Measurements from ENCODE around the gene FLCN.

The FLCN gene

DNA sequence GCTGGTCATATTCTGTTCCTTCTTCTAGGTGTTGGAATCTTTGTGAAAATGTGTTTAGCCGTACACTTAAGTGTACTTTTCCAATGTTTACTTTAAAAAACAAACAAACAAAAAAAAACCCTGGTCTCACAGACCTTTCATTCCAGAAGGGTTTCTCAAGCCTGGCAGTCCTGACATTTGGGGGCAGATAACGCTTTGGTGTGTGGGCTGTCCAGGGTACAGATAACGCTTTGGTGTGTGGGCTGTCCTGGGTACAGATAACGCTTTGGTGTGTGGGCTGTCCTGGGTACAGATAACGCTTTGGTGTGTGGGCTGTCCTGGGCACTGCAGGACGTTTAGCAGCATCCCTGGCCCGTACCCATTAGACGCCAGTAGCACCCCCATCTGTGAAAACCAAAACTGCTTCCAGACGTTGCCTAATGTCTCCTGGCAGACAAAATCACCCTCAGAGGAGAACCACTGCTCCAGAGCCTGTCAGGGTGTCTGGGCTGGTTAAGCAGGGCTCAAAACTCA is 15.2 kb upstream of the FLCN start:
- no peak overlapping the region for H3K4me2 ChIP-seq (ENCODE audit: low read depth, low read length, poor library complexity, severe bottlenecking)
- H3K36me3 ChIP-seq (ENCODE audit: low read length), result peaks cover 27% of the 10 kb centered on the region; the same call in 1 of the 2 replicates
- TF ChIP-seq, protein P1, sequence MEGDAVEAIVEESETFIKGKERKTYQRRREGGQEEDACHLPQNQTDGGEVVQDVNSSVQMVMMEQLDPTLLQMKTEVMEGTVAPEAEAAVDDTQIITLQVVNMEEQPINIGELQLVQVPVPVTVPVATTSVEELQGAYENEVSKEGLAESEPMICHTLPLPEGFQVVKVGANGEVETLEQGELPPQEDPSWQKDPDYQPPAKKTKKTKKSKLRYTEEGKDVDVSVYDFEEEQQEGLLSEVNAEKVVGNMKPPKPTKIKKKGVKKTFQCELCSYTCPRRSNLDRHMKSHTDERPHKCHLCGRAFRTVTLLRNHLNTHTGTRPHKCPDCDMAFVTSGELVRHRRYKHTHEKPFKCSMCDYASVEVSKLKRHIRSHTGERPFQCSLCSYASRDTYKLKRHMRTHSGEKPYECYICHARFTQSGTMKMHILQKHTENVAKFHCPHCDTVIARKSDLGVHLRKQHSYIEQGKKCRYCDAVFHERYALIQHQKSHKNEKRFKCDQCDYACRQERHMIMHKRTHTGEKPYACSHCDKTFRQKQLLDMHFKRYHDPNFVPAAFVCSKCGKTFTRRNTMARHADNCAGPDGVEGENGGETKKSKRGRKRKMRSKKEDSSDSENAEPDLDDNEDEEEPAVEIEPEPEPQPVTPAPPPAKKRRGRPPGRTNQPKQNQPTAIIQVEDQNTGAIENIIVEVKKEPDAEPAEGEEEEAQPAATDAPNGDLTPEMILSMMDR (IDR thresholded peaks at IDR 0.05; ENCODE audit: insufficient read depth, low read length, poor library complexity, severe bottlenecking), result no peak
- no peak for TF ChIP-seq EZH2phosphoT487 (conservative IDR thresholded peaks at IDR 0.05; ENCODE audit: low read length)
- H3K79me2 ChIP-seq (ENCODE audit: insufficient read depth, low read length), result no peaks in the 10 kb centered on the region
- H3K9me2 ChIP-seq (replicated peaks; ENCODE audit: insufficient read depth, low read length), result no peaks in the 10 kb centered on the region
- H3K27me3 ChIP-seq (ENCODE audit: low read length), result no peaks in the 10 kb centered on the region
- H2AFZ ChIP-seq (ENCODE audit: low read depth, low read length, severe bottlenecking), result no peak overlapping the region
- no peaks in the 10 kb centered on the region for H3K9me3 ChIP-seq (ENCODE audit: insufficient read depth, low read length)
- H3K27ac ChIP-seq (ENCODE audit: low read depth, low read length), result no peak overlapping the region
- no peaks in the 10 kb centered on the region for H4K20me1 ChIP-seq (ENCODE audit: low read depth, low read length)
- peaks cover 5% of the 10 kb centered on the region; the same call in 1 of the 2 replicates for H3F3A ChIP-seq (ENCODE audit: insufficient read depth)
- H3K9ac ChIP-seq (ENCODE audit: low read length), result no peak overlapping the region
- no peak overlapping the region for H3K4me3 ChIP-seq (ENCODE audit: insufficient read depth, low read length, poor library complexity, severe bottlenecking)

DNA sequence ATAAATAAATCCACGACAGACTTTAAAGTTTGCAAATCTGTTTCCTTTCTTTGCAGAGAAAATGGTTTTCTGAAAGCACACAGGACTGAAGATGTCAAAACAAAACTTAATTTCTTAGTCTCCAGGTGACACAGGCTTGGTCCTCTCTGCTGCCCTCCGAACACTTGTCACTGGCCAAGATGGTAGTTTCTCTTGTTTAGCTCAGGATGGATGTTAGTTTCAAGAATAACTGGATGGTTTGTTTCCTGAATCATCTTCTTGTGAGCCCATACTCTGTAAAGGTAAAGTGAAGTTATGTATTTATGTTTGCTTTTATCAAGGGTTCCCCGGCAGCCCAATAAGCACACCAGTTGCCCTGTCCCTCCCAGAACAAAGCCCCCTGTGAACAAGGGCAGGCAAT is 9.9 kb upstream of the FLCN start:
- Histone ChIP-seq H3F3A (ENCODE audit: insufficient read depth) (peaks cover 26% of the 10 kb centered on the region; the same call in 1 of the 2 replicates), H2AFZ (ENCODE audit: low read depth, low read length, severe bottlenecking) (no peak overlapping the region), H3K27ac (ENCODE audit: low read depth, low read length) (no peak overlapping the region), H4K20me1 (ENCODE audit: low read depth, low read length) (no peaks in the 10 kb centered on the region), H3K27me3 (ENCODE audit: low read length) (no peaks in the 10 kb centered on the region), H3K9me2 (replicated peaks; ENCODE audit: insufficient read depth, low read length) (no peaks in the 10 kb centered on the region), H3K79me2 (ENCODE audit: insufficient read depth, low read length) (no peaks in the 10 kb centered on the region), H3K9me3 (ENCODE audit: insufficient read depth, low read length) (no peaks in the 10 kb centered on the region), H3K4me2 (ENCODE audit: low read depth, low read length, poor library complexity, severe bottlenecking) (no peak overlapping the region), H3K9ac (ENCODE audit: low read length) (no peak overlapping the region), H3K4me3 (ENCODE audit: insufficient read depth, low read length, poor library complexity, severe bottlenecking) (no peak overlapping the region), H3K36me3 (ENCODE audit: low read length) (peaks cover 19% of the 10 kb centered on the region)
- TF ChIP-seq, protein P1 (IDR thresholded peaks at IDR 0.05; ENCODE audit: insufficient read depth, low read length, poor library complexity, severe bottlenecking), result no peak
- TF ChIP-seq EZH2phosphoT487 (conservative IDR thresholded peaks at IDR 0.05; ENCODE audit: low read length), result no peak

DNA sequence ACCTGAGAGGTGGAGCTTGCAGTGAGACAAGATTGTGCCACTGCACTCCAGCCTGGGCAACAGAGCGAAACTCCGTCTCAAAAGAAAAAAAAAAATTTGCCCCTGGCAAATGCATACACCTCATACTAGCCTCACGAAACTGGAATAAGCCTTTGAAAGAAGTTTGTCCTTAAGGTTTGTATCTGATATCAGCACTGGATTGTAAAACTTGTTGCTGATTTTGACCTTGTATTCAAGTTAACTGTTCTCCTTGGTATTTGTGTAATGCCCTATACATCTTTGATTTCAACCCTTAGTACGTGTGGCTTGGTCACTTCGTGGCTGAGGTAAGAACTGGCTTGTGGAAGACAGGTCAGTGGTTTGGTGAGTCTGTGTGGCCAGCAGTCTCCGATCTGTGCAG is 6.2 kb upstream of the FLCN start:
- TF ChIP-seq EZH2phosphoT487 (conservative IDR thresholded peaks at IDR 0.05; ENCODE audit: low read length), result no peak
- TF ChIP-seq, protein P1 (IDR thresholded peaks at IDR 0.05; ENCODE audit: insufficient read depth, low read length, poor library complexity, severe bottlenecking), result no peak
- Histone ChIP-seq H3K27ac (ENCODE audit: low read depth, low read length) (no peak overlapping the region), H3K4me2 (ENCODE audit: low read depth, low read length, poor library complexity, severe bottlenecking) (no peak overlapping the region), H3K36me3 (ENCODE audit: low read length) (peaks cover 11% of the 10 kb centered on the region), H3K9ac (ENCODE audit: low read length) (no peak overlapping the region), H3K9me2 (replicated peaks; ENCODE audit: insufficient read depth, low read length) (no peaks in the 10 kb centered on the region), H2AFZ (ENCODE audit: low read depth, low read length, severe bottlenecking) (no peak overlapping the region), H3K9me3 (ENCODE audit: insufficient read depth, low read length) (no peaks in the 10 kb centered on the region), H4K20me1 (ENCODE audit: low read depth, low read length) (no peaks in the 10 kb centered on the region), H3K27me3 (ENCODE audit: low read length) (no peaks in the 10 kb centered on the region), H3K4me3 (ENCODE audit: insufficient read depth, low read length, poor library complexity, severe bottlenecking) (no peak overlapping the region), H3K79me2 (ENCODE audit: insufficient read depth, low read length) (no peaks in the 10 kb centered on the region), H3F3A (ENCODE audit: insufficient read depth) (peaks cover 38% of the 10 kb centered on the region)
